ENCODE data around the gene TUT7.

GRCh38 chr9:86326536-86326935 lies 27.7 kb downstream of the TUT7 start:
- TF ChIP-seq ARNT (IDR thresholded peaks at IDR 0.05) (no peak), BHLHE40 (IDR thresholded peaks at IDR 0.05; ENCODE audit: borderline replicate concordance) (no peak), TARDBP (IDR thresholded peaks at IDR 0.05) (no peak), SP1 (IDR thresholded peaks at IDR 0.05) (no peak), HDGF (IDR thresholded peaks at IDR 0.05; ENCODE audit: borderline replicate concordance) (no peak), CTBP1 (IDR thresholded peaks at IDR 0.05; ENCODE audit: borderline replicate concordance) (no peak), NFRKB (IDR thresholded peaks at IDR 0.05) (no peak), PKNOX1 (IDR thresholded peaks at IDR 0.05) (no peak), FOXA1 (IDR thresholded peaks at IDR 0.05) (no peak), LEF1 (IDR thresholded peaks at IDR 0.05; ENCODE audit: borderline replicate concordance) (no peak), FOXK2 (IDR thresholded peaks at IDR 0.05) (no peak), ZNF384 (IDR thresholded peaks at IDR 0.05) (no peak), SUZ12 (IDR thresholded peaks at IDR 0.05) (no peak)

Data from HEK293T (cell line).